Activated CD8-positive, alpha-beta memory T cell treated with anti-CD3 and anti-CD28 coated beads for 24 hours (primary cell): ENCODE data around the gene COL25A1.

Experiments
- DNase-seq: peaks from one replicate; pipeline ENCODE4 v3.0.0-alpha.2; 2020

COL25A1 gene

GRCh38 chr4:109302361-109303139 lies at the start of gene COL25A1:
TSS of gene COL25A1 (minus strand) at chr4:109302658.
- peak; percentile 72 for DNase-seq

- no peak for DNase-seq
Observed at GRCh38 chr4:109350121-109350520, 47.7 kb upstream of the COL25A1 start.

- DNase-seq, result no peak
Observed at GRCh38 chr4:109334129-109335105, 32.0 kb upstream of the COL25A1 start.

GRCh38 chr4:109332926-109333464 lies 30.5 kb upstream of the COL25A1 start:
- DNase-seq, result no peak

- DNase-seq, result no peak
Observed at GRCh38 chr4:109327641-109328040, 25.2 kb upstream of the COL25A1 start.

GRCh38 chr4:109325698-109326097 lies 23.2 kb upstream of the COL25A1 start:
- DNase-seq, result no peak

GRCh38 chr4:109323348-109323747 lies 20.9 kb upstream of the COL25A1 start:
- DNase-seq, result no peak

GRCh38 chr4:109321232-109321631 lies 18.8 kb upstream of the COL25A1 start:
- no peak for DNase-seq

GRCh38 chr4:109319684-109320083 lies 17.2 kb upstream of the COL25A1 start:
- no peak for DNase-seq

GRCh38 chr4:109319156-109319555 lies 16.7 kb upstream of the COL25A1 start:
- no peak for DNase-seq

- DNase-seq, result no peak
Observed at GRCh38 chr4:109315818-109316217, 13.4 kb upstream of the COL25A1 start.

GRCh38 chr4:109315341-109315740 lies 12.9 kb upstream of the COL25A1 start:
- no peak for DNase-seq

GRCh38 chr4:109313168-109314133 lies 11.0 kb upstream of the COL25A1 start:
- DNase-seq, result no peak

GRCh38 chr4:109303140-109303496 lies 660 bp upstream of the COL25A1 start:
- no peak for DNase-seq

GRCh38 chr4:109301651-109302360 lies 652 bp downstream of the COL25A1 start:
- peak; percentile 57 for DNase-seq

GRCh38 chr4:109298279-109299010 lies 4.0 kb downstream of the COL25A1 start:
- no peak for DNase-seq

- DNase-seq, result no peak
Observed at GRCh38 chr4:109296527-109296926, 5.9 kb downstream of the COL25A1 start.

GRCh38 chr4:109295081-109295480 lies 7.4 kb downstream of the COL25A1 start:
- no peak for DNase-seq

GRCh38 chr4:109294468-109295020 lies 7.9 kb downstream of the COL25A1 start:
- no peak for DNase-seq

GRCh38 chr4:109294006-109294405 lies 8.5 kb downstream of the COL25A1 start:
- no peak for DNase-seq
